Stimulated activated naive CD8-positive, alpha-beta T cell treated with anti-CD3 and anti-CD28 coated beads, Interleukin-15, Interleukin-2, amounts not matched to agents 100 U/mL and 50 U/mL, for 24 hours (primary cell): Measurements from ENCODE around the gene EXT2.

Source experiments
- ATAC-seq: fragments of 150-1000 bp; cut with Tn5 transposase; one replicate; pipeline ENCODE4 v1.10.0; 2021
- DNase-seq: peaks from one replicate; pipeline ENCODE4 v3.0.0; 2021

Gene EXT2

GRCh38 chr11:44095506-44096359 is at the start of gene EXT2:
Gene EXT2 (plus strand): TSS chr11:44095678. CDS start chr11:44107713, 12,035 bp downstream.
- DNase-seq (peak; percentile 89), ATAC-seq (peak; percentile 90)

- no peak for DNase-seq
- ATAC-seq, result no peak
Measured at GRCh38 chr11:44046182-44046581, 49.3 kb upstream of the EXT2 start.

DNA sequence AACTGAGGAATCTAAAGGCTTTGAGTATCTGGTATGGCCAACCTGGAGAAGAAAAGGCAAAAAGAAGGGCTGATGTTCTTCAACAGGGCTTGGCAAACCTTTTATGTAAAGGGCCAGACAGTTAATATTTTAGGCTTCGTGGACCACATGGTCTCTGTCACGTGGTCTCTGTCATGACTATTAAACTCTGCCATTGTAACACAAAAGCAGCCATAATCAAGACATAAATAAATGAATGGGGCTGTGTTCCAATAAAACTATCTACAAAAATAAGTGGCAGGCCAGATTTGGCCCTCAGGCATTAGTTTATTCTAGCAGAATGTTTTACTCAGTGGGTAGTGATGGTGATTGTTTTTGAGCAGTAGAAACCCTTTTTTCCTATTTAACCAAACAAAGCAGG is 48.2 kb upstream of the EXT2 start:
- no peak for DNase-seq
- no peak for ATAC-seq

DNA sequence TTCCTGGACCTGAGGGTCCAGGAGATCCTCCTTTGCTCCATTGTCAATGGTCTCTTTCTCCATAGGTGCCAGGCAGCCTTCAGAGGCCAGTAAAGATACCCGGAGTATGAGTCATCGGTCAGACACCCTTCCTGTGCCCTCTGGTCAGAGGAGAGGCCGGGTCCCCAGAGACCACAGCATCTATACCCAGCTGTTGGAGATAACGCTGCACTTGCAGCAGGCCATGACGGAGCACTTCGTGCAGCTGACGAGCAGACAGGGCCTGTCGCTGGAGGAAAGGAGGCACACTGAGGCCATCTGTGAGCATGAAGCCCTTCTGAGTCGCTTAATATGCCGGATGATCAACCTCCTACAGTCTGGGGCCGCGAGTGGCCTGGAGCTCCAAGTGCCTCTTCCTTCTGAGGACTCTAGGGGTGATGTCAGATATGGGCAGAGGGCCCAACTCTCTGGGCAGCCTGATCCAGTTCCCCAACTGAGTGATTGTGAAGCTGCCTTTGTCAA is 47.5 kb upstream of the EXT2 start, which contains the start of gene ACCSL:
ACCSL (plus strand) TSS at position 51 of the 501 bp plus-strand sequence; CDS start at position 107, 56 bp downstream.
- DNase-seq, result no peak
- ATAC-seq, result no peak

DNA sequence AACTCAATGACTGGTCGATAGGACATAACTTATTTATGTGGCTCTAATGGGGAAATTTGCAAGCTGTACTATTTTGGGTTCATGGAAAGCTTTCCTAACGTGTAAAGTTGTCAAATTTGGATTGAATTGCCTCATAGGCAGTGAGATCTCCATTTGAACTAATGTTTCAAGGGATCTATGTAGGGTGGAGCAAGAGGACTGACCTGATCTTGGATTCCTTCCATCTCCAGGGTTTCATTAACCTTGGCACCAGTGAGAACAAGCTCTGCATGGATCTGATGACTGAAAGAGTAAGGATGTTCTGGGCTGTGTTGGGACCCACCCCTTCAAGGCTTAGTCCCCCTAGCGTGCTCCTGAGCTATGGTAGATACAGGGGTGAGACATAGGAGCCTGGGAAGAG is 45.6 kb upstream of the EXT2 start:
- DNase-seq (no peak), ATAC-seq (no peak)

DNA sequence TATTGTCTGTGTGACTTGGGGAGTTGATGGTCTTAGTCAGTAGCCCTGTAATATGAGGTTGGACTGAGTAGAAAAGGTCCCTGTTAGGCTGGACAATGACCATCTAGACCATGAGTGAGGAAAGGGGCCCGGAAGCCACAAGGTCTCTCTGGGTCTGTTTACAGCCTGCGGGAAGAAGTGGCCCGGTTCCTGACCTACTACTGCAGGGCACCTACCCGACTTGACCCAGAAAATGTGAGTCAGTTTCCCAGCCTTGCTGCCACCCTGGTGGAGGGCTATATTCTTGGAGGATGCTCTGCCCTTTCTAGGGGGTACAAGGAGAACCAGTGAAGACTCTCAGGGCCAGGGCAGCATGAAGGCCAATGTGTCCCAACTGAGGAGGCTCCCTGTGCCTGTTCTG is 44.3 kb upstream of the EXT2 start:
- ATAC-seq (no peak), DNase-seq (no peak)

- DNase-seq (no peak), ATAC-seq (no peak)
Measured at GRCh38 chr11:44057340-44057739, 38.1 kb upstream of the EXT2 start.

GRCh38 chr11:44058275-44058674 is 37.2 kb upstream of the EXT2 start:
- no peak for ATAC-seq
- no peak for DNase-seq

DNA sequence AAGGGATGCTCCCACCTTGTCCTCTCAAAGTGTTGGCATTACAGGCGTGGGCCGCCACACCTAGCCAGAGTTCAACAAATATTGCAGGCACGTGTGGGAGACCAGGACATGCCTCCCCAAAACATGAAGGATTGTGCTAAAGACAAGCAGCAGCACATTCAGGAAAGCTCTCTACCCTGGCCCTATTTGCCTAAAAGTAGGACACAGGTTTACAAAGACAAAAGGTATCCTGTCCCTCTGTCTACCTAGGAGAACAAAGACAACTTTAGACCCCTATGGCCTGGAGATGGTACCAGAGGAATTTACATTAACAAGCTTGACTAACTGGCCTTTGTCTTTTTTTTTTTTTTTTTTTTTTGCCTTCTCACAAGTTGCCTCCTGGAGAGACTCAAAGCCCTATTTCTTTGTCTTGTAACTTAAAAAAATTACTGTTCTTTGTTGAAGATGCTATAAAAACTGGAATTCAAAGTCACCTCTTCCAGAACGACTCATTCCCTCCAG is 30.3 kb upstream of the EXT2 start:
- DNase-seq, result no peak
- ATAC-seq, result no peak

DNA sequence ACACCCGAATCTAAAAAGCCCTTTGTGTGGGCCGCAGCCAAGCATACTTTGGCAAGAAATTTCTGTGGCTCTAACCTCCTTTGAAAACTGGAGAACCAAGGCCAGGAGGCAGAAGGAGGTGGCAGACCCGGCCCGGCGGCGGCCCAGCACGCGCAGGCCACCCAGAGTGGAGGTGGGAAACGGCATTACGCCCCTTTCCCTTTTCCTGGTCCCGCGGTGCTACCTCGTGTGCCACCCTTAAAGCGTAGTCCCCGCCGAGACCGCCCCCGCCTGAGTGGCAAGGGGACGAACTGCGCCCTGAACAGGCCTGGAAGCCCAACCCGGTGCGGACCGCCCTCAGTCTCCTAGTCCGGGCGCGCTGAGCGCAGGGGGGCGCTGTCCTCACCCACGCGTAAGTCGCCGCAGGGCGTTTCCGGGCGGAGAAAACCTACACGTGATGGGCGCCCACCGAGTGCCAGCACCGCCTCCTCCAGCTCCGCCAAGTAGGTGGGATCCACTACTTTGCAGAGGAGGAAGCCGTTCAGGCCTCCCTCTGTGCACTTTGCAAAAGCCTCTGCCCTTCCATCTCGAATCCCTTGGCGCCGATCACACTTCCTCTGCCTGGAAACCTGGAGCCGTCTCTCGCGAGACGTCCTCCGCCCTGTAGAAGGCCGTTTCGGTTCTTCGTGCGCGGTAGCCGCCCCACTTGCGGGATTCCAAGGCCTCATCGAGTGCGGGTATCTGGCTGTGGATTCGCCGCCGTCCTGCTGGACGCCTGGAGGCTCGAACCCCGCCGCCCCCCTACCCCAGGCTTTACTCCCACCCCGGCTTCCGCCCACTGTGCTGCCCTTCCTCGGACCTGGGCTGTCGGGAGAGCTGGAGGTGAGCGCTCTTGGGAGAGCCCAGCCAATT is 29.4 kb upstream of the EXT2 start, which contains the start of gene ACCS:
ACCS (plus strand) TSS at position 430 of the 891 bp plus-strand sequence. CDS start 1,358 bp downstream, outside the sequence.
- ATAC-seq (peak; percentile 97), DNase-seq (peak; percentile 88)

DNA sequence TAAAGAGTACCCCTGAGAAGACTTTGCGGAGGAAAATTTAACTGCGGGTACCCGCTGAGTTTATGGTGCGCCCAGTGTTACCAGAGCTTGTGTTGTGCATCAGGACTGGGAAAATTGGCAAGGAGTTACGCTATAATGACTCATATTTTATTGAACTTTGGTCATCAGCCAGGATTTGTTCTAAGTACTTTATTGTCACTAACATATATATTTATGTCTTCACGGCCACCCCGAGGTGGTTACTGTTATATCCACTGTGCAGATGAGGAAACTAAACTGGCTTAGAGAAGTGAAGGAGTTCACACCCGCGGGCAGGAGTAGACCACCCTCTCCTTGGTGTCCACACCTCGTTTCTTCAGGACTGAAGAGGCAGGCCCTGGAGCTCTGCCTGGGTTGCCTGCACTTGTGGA is 28.7 kb upstream of the EXT2 start:
- ATAC-seq, result no peak

DNA sequence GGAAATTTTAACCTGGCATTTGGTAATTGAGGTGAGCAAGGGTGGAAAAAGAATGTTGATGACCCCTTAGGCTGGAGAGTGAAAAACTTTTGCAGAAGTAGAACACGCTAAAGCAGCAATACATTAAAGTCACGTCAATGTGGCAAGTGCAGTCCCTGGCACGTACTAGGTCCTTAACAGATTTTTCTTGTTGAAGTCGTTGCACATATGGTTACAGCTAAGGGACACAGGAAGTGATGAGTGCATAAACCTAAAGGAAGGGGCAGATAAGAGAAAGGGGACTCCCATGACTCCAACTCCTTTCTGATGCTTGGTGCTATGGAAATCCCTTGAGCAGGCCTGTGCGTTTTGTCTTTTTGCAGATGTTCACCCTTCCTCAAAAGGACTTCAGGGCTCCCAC is 28.2 kb upstream of the EXT2 start:
- DNase-seq, result no peak

More for the DNA sequence above, 28.7 kb upstream of the EXT2 start:
- DNase-seq, result no peak

DNA sequence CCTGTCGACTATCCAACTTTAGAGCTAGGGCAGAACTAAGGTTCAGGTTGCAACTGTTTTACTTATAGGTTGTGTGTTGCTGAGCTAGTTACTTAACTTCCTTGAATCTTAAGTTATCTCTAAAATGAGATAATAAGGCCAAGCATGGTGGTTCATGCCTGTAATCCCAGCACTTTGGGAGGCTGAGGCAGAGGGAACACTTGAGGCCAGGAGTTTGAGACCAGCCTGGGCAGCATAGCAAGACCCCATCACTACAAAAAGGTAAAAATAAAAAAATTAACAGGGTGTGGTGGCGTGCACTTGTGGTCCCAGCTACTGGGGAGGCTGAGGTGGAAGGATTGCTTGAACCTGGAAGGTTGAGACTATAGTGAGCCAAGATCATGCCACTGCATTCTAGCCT is 27.3 kb upstream of the EXT2 start:
- no peak for DNase-seq

More for the DNA sequence above, 28.2 kb upstream of the EXT2 start:
- ATAC-seq, result no peak

GRCh38 chr11:44071157-44071556 is 24.3 kb upstream of the EXT2 start:
- ATAC-seq, result no peak

More for the DNA sequence above, 27.3 kb upstream of the EXT2 start:
- no peak for ATAC-seq

GRCh38 chr11:44072757-44073658 is 22.5 kb upstream of the EXT2 start:
- no peak for DNase-seq
- ATAC-seq, result no peak

More at GRCh38 chr11:44071157-44071556, 24.3 kb upstream of the EXT2 start:
- no peak for DNase-seq

DNA sequence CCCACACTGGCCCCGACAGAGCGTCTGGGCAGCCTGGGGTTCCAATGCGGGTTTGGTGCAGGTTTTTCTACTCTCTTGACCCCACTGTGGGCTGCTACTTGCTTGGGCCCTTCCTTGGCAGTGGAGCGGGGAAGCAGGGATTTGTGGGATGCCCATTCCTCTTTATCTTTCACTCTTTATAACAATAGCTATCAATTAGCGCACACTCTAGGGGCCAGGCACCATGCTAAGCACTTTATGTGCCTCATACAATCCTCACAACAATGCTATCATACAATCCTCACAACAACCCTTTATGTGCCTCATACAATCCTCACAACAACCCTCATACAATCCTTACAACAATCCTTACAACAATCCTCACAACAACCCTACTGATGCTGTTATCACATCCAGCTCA is 16.7 kb upstream of the EXT2 start:
- no peak for ATAC-seq
- DNase-seq, result no peak

DNA sequence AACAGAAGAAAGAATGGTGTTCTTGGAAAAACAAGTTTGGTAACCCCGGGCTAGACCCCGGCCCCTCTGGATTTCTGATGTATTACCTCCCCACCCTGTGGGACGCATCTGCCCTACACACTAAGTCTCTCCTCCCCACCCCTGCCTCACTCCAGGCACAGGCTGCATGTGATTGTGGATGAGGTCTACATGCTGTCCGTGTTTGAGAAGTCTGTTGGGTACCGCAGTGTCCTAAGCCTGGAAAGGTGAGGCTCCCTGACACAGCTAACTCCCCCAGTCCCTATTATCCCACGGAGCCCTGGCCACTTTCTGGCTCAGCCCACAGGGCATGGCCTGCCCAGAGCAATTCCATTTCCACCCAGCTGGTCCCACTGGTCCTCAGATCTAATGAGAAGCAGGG is 16.1 kb upstream of the EXT2 start:
- DNase-seq (no peak), ATAC-seq (no peak)

DNA sequence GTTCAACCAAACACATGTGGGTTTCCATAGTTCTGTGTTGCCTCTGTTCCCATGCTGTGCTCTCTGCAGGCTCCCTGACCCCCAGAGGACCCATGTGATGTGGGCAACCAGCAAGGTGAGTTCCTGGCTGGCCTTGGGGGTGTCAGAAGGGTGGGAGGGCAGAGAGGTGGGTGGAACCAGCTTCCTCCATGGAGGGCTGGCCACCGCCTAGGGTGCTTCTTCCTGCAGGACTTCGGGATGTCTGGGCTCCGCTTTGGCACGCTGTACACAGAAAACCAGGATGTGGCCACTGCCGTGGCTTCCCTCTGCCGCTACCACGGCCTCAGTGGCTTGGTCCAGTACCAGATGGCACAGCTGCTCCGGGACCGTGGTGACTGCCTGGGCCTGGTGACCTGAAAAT is 14.5 kb upstream of the EXT2 start:
- no peak for ATAC-seq
- DNase-seq, result no peak

DNA sequence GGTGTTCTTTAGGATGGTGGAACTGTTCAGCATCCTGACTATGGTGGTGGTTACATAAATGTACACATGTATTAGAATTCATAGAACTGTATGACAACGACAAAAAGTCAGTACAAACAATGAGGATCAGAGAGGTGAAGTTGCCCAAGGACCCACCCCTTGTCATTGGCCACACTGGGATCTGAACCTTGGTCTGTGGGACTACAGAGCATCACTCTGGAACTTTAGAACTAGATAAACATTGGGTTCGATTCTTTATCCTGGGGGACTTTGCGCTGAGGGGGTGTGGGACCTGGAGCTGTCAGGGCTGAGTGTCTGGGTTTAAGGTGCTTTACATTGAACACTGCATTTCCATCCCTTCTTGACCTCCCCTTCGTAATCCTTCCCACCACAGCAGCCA is 12.8 kb upstream of the EXT2 start:
- no peak for ATAC-seq
- DNase-seq, result no peak

- ATAC-seq, result no peak
- no peak for DNase-seq
Measured at GRCh38 chr11:44083433-44083832, 12.0 kb upstream of the EXT2 start.

DNA sequence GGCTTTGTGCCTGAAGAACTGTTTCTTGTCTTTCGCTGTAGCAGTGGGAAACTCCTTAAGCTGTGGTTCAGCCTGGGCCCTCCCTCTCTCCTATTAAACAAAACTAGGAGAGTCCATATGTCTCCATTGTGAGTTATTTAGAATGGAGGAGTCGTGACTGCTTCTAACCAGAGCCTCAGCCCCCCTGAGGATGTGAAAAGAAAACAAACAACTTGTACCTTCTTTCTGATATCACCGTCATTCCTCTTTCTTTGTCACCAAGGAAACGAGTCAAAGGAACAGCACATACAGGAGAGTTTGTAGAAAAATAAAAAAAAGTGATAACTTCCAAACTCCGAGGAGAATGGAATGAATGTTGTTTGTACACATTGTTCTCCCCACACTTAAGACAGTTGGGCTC is 11.6 kb upstream of the EXT2 start:
- no peak for ATAC-seq
- DNase-seq, result no peak
